GM12878 (cell line): ENCODE data around the gene DCLK2. TPM values are rescaled to one million over a fixed set of nuclear protein-coding genes. Genes with fewer than 3 reads are reported as not detected.

Experiments
- ATAC-seq: fragments of 200-7000 bp; cut with Tn5 transposase; 3 replicates; pipeline ENCODE4 v1.9.1; 2020; ENCODE audit warnings: mild to moderate bottlenecking, moderate library complexity
- BruUV-seq: library from RNA; stranded (reverse); fragments of 400-500 nt; replicated peaks from 2 replicates; lab custom pipeline; 2021; lab: Mats Ljungman, UMichigan
- CTCF ChIA-PET: fragments of 300-600 bp; sonication (Branson Sonifier 250); formaldehyde crosslinking; extraction: SDS; loops from one replicate; lab custom pipeline; 2021; ENCODE audit warnings: inconsistent platforms; lab: Yijun Ruan, JAX
- POLR2A ChIA-PET: fragments of 350-600 bp; formaldehyde crosslinking; extraction: SDS; loops from one replicate; lab custom pipeline; 2021; ENCODE audit warnings: inconsistent platforms; lab: Charles Lee
- RAD21 ChIA-PET: fragments of 300-600 bp; sonication (Branson Sonifier 250); formaldehyde crosslinking; loops from one replicate; lab custom pipeline; 2023; ENCODE audit warnings: antibody characterized with exemption; ENCODE audit not compliant: unreplicated experiment; lab: Charles Lee
- SMC1A ChIA-PET: fragments of 300-600 bp; sonication (Branson Sonifier 250); formaldehyde crosslinking; loops from one replicate; lab custom pipeline; 2023; ENCODE audit not compliant: unreplicated experiment, uncharacterized antibody; lab: Charles Lee
- DNase-seq: peaks from one replicate; pipeline ENCODE4 v3.0.0-alpha.2; 2011; ENCODE audit warnings: low read depth, low spot score
- FAIRE-seq: peaks from 3 replicates; lab custom pipeline; 2011; peaks lifted over from hg19 to GRCh38; lab: Jason Lieb, UNC
- H2AFZ ChIP-seq: 2 replicates; pipeline ENCODE4 v1.6.0; 2011; ENCODE audit warnings: low read depth, low read length, control low read depth; ENCODE audit not compliant: control insufficient read depth
- H3K27ac ChIP-seq: 2 replicates; pipeline ENCODE4 v1.5.1; 2011; ENCODE audit warnings: control low read depth; ENCODE audit not compliant: control insufficient read depth, insufficient read depth
- H3K27me3 ChIP-seq, 2 experiments: replicated peaks in 1 of 2; 2 replicates each; pipeline versions ENCODE4 v1.6.0 to v1.6.1; 2011; ENCODE audit warnings: low read length in 1 of 2; ENCODE audit not compliant: control insufficient read depth in 2 of 2, insufficient read depth in 2 of 2
- H3K36me3 ChIP-seq, 2 experiments: 2 replicates each; pipeline ENCODE4 v1.5.1; 2011; ENCODE audit warnings: low read length in 1 of 2; ENCODE audit not compliant: control insufficient read depth in 2 of 2, insufficient read depth in 2 of 2
- H3K4me1 ChIP-seq: 2 replicates; pipeline ENCODE4 v1.6.1; 2011; ENCODE audit warnings: mild to moderate bottlenecking, low read length, moderate library complexity, mixed read lengths; ENCODE audit not compliant: control insufficient read depth, insufficient read depth
- H3K4me2 ChIP-seq: 2 replicates; pipeline ENCODE4 v1.6.0; 2011; ENCODE audit warnings: control low read depth; ENCODE audit not compliant: control insufficient read depth, insufficient read depth
- H3K4me3 ChIP-seq: fragments of 200-600 bp; sonication (generic); 2 replicates; pipeline ENCODE4 v1.5.1; 2016
- H3K79me2 ChIP-seq: 2 replicates; pipeline ENCODE4 v1.6.0; 2011; ENCODE audit warnings: low read length; ENCODE audit not compliant: control insufficient read depth, insufficient read depth
- H3K9ac ChIP-seq: 2 replicates; pipeline ENCODE4 v1.8.0; 2011; ENCODE audit warnings: low read length, control low read depth, mixed read lengths; ENCODE audit not compliant: control insufficient read depth, insufficient read depth
- H3K9me3 ChIP-seq: replicated peaks from 3 replicates; pipeline ENCODE4 v1.5.1; 2011; ENCODE audit warnings: mild to moderate bottlenecking, low read length; ENCODE audit not compliant: control insufficient read depth, insufficient read depth
- H4K20me1 ChIP-seq: 2 replicates; pipeline ENCODE4 v1.6.0; 2011; ENCODE audit not compliant: control insufficient read depth, insufficient read depth
- BHLHE40 ChIP-seq, 2 experiments: fragments of 450-650 bp in 1 of 2; IDR thresholded peaks; 2 replicates each; pipeline ENCODE4 v1.6.1; 2011 to 2017; ENCODE audit warnings: low read depth in 2 of 2, borderline replicate concordance in 1 of 2, improper control_type of control experiment in 1 of 2, low read length in 1 of 2, mild to moderate bottlenecking in 1 of 2
- BMI1 ChIP-seq: fragments of 450-650 bp; IDR thresholded peaks from 2 replicates; pipeline ENCODE4 v1.6.1; 2016; ENCODE audit warnings: mild to moderate bottlenecking, moderate library complexity, borderline replicate concordance
- EGR1 ChIP-seq, 2 experiments: IDR thresholded peaks; 1 replicate in 1 of 2; 2 replicates in 1 of 2; pipeline ENCODE4 v1.6.1; 2011 to 2012; ENCODE audit warnings: low read depth in 2 of 2, low read length in 2 of 2, borderline replicate concordance in 1 of 2, mild to moderate bottlenecking in 1 of 2, moderate library complexity in 1 of 2
- HDAC2 ChIP-seq: fragments of 200-600 bp; sonication (generic); IDR thresholded peaks from 2 replicates; pipeline ENCODE4 v1.6.1; 2017
- MXI1 ChIP-seq: fragments of 150-350 bp; IDR thresholded peaks from 2 replicates; pipeline ENCODE4 v1.6.1; 2011; ENCODE audit warnings: low read depth, mild to moderate bottlenecking, inconsistent platforms, low read length, improper control_type of control experiment
- PAX5 ChIP-seq: IDR thresholded peaks from 2 replicates; pipeline ENCODE4 v1.6.1; 2011; ENCODE audit warnings: low read depth, low read length, borderline replicate concordance
- RCOR1 ChIP-seq: conservative IDR thresholded peaks from 2 replicates; pipeline ENCODE4 v1.6.1; 2012; ENCODE audit warnings: low read depth, low read length, improper control_type of control experiment
- SREBF1 ChIP-seq: IDR thresholded peaks from 2 replicates; pipeline ENCODE4 v1.6.1; 2012; ENCODE audit warnings: mild to moderate bottlenecking, low read length
- TBL1XR1 ChIP-seq: IDR thresholded peaks from 2 replicates; pipeline ENCODE4 v1.6.1; 2012; ENCODE audit warnings: low read depth, low read length, improper control_type of control experiment
- WGBS: methylation state at CpG from one replicate; pipeline ENCODE4 v1.1.6; 2016; ENCODE audit warnings: low lambda C conversion rate; ENCODE audit not compliant: insufficient replicate concordance, insufficient coverage; ENCODE audit errors: missing lambda C conversion rate; 5-methylcytosine and 5-hydroxymethylcytosine counted together
- in situ Hi-C: fragments of 300-500 bp; cut with MboI; formaldehyde crosslinking; loops from 9 replicates; pipeline ENCODE4 v1.14.3; 2018; ENCODE audit warnings: mixed read lengths
- intact Hi-C: fragments of 100-400 bp; cut with micrococcal nuclease; formaldehyde crosslinking; loops from one replicate; pipeline ENCODE4 v1.14.2; 2022; ENCODE audit not compliant: unreplicated experiment
- polyA plus RNA-seq, 11 experiments: library from polyadenylated mRNA; depleted of rRNA in 4 of 11; unstranded in 6 of 11; stranded (reverse) in 5 of 11; fragments of >200 nt; fragmentation: Nextera tagmentation in 4 of 11; fragmentation: Illumina TruSeq in 1 of 11; extraction: Ambion mirVana in 4 of 11; extraction: Trizol in 1 of 11; gene quantifications; 1 replicate in 1 of 11; 2 replicates in 10 of 11; pipeline versions ENCODE4 v1.2.1 to v1.2.3, GENCODE V29; 2011 to 2016; ENCODE audit warnings: inconsistent platforms in 2 of 11, missing spikeins in 2 of 11, low read depth in 1 of 11
- total RNA-seq, 4 experiments: library from RNA; depleted of rRNA in 3 of 4; stranded (reverse); fragments of >200 nt in 3 of 4; fragmentation: Illumina TruSeq in 1 of 4; extraction: Trizol in 1 of 4; gene quantifications; 2 replicates each; pipeline versions ENCODE4 v1.2.1 to v1.2.3, GENCODE V29; 2013 to 2021

Gene DCLK2
- total and polyA plus RNA-seq, 10 of the 15 experiments (the other 5 are each of a cell fraction or from before 2014, with no cell fraction given), result not detected

- no peak for TF ChIP-seq SREBF1
- TF ChIP-seq BHLHE40 (IDR thresholded peaks at IDR 0.05; ENCODE audit: borderline replicate concordance in 1 of 2, low read depth in 2 of 2, low read length in 1 of 2), result no peak
- TF ChIP-seq MXI1, result no peak
- no peak for TF ChIP-seq HDAC2
- no peak for TF ChIP-seq PAX5
These were observed 180.3 kb downstream of the DCLK2 start (continued) for GRCh38 chr4:150258569-150258968.

- ChIA-PET CTCF (interaction anchor here (1.1 to 1.5 kb wide), 2 partner anchors 15 to 607 kb away, joined by 4 to 5 read pairs; no protein-coding TSS in a partner anchor), RAD21 (interaction anchor here (0.7 kb wide), 1 partner anchor 832 kb away, joined by 3 read pairs; no protein-coding TSS in a partner anchor), POLR2A (no interaction called here), SMC1A (interaction anchor here (1.2 kb wide), 1 partner anchor 17 kb away, joined by 3 read pairs; no protein-coding TSS in a partner anchor)
- no peaks in the 10 kb centered on the region for H3K9me3 ChIP-seq
- no peak overlapping the region for H3K4me3 ChIP-seq
- in situ Hi-C loops, result no loop called here
- 84% methylated on average over 8 of the region's 8 CpGs for WGBS
- H3K79me2 ChIP-seq, result no peaks in the 10 kb centered on the region
- TF ChIP-seq BMI1 (no peak), EGR1 (IDR thresholded peaks at IDR 0.05; ENCODE audit: borderline replicate concordance in 1 of 2, low read depth in 2 of 2, low read length in 2 of 2) (no peak), RCOR1 (no peak), TBL1XR1 (no peak)
- intact Hi-C loops, result no loop called here
- no peak overlapping the region for H3K27ac ChIP-seq
- FAIRE-seq, result no peak
- no TSS peak for BruUV-seq
- no peak overlapping the region for H3K9ac ChIP-seq
- no peaks in the 10 kb centered on the region; a peak in 1 of 4 replicates for H3K36me3 ChIP-seq
- no peak overlapping the region for H3K4me2 ChIP-seq
- no peaks in the 10 kb centered on the region for H4K20me1 ChIP-seq
- no peaks in the 10 kb centered on the region for H3K27me3 ChIP-seq
- no peak; the same call in 2 of the 3 replicates for ATAC-seq
- H2AFZ ChIP-seq, result no peak overlapping the region
- DNase-seq, result no peak
- no peaks in the 10 kb centered on the region for H3K4me1 ChIP-seq
These were observed 181.8 kb downstream of the DCLK2 start for GRCh38 chr4:150259861-150260567.
